Measurements from ENCODE around the gene RASSF5. TPM values are rescaled to one million over a fixed set of nuclear protein-coding genes. Genes with fewer than 3 reads are reported as not detected.

RASSF5 gene
- total RNA-seq, 1 experiment from 2014 or later = 2.1 TPM

- ChIA-PET CTCF (interaction anchor here (0.7 to 13.9 kb wide), 3 partner anchors 25 to 158 kb away, joined by 3 to 659 read pairs (median 4); partner anchors contain the start of gene EIF2D), POLR2A (no interaction called here)
- H3K36me3 Mint-ChIP-seq = no peaks in the 10 kb centered on the region
- H3K27me3 Mint-ChIP-seq (ENCODE audit: low read depth) = no peaks in the 10 kb centered on the region; the same call in 1 of the 2 replicates
- TF ChIP-seq FOXP1 (CRISPR knock-in tag; IDR thresholded peaks at IDR 0.05; ENCODE audit: borderline replicate concordance) = no peak
- no peak for TF ChIP-seq JUN (CRISPR knock-in tag; IDR thresholded peaks at IDR 0.05)
- no peak for TF ChIP-seq STAT6 (CRISPR knock-in tag; conservative IDR thresholded peaks at IDR 0.05; ENCODE audit: low read depth)
- TF ChIP-seq ATF3 (CRISPR knock-in tag; conservative IDR thresholded peaks at IDR 0.05) = no peak
- TF ChIP-seq GABPB1 (CRISPR knock-in tag; IDR thresholded peaks at IDR 0.05) = no peak
- TF ChIP-seq ZNF263 (CRISPR knock-in tag; IDR thresholded peaks at IDR 0.05; ENCODE audit: low read depth) = no peak
- no peak for TF ChIP-seq ESRRA (CRISPR knock-in tag; IDR thresholded peaks at IDR 0.05; ENCODE audit: borderline replicate concordance)
- TF ChIP-seq TP53 (CRISPR knock-in tag; IDR thresholded peaks at IDR 0.05) = no peak
- no peak for TF ChIP-seq ZNF416 (CRISPR knock-in tag; IDR thresholded peaks at IDR 0.05)
- no peak for TF ChIP-seq TEAD4 (CRISPR knock-in tag; IDR thresholded peaks at IDR 0.05)
- no peak for TF ChIP-seq GRHL2 (CRISPR knock-in tag; IDR thresholded peaks at IDR 0.05; ENCODE audit: insufficient replicate concordance, severe bottlenecking)
- TF ChIP-seq TEAD1 (CRISPR knock-in tag; IDR thresholded peaks at IDR 0.05) = no peak
- no peak for TF ChIP-seq TCF7 (CRISPR knock-in tag; IDR thresholded peaks at IDR 0.05; ENCODE audit: low read depth)
- no peak for TF ChIP-seq ZNF532 (CRISPR knock-in tag; IDR thresholded peaks at IDR 0.05; ENCODE audit: borderline replicate concordance)
- TF ChIP-seq CREM (CRISPR knock-in tag; IDR thresholded peaks at IDR 0.05) = no peak
- H3K4me1 Mint-ChIP-seq = peaks cover 32% of the 10 kb centered on the region
- DNase-seq (ENCODE audit: low spot score) = no peak
- ATAC-seq = no peak
- H3K4me3 Mint-ChIP-seq = no peak overlapping the region
- no peak overlapping the region for H3K27ac Mint-ChIP-seq
- no peaks in the 10 kb centered on the region for H3K9me3 Mint-ChIP-seq
Measured at GRCh38 chr1:206637605-206638004, 130.3 kb downstream of the RASSF5 start.

Small RNAs within 50 kb of the gene (microRNA-seq; reads per million reads assigned to microRNA genes)
- gene MIR6769B (ENCODE audit: borderline number of aligned reads) = not detected

Other genes with a start within 250 kb of the RASSF5 start
- gene IKBKE, start 37.1 kb upstream of the RASSF5 start, total RNA-seq (2021) = 7.8 to 8.1 TPM (median 8.0 TPM) in 3 replicates
- 35.7 to 36.8 TPM (median 35.9 TPM) in 3 replicates for gene EIF2D, start 104.9 kb downstream of the RASSF5 start, total RNA-seq (2021)
- 6.7 to 7.8 TPM (median 6.7 TPM) in 3 replicates for gene DYRK3, start 128.0 kb downstream of the RASSF5 start, total RNA-seq (2021)
- gene MAPKAPK2, start 177.4 kb downstream of the RASSF5 start, total RNA-seq (2021) = 46.4 to 54.9 TPM (median 48.9 TPM) in 3 replicates

All from WTC11 (cell line).